ENCODE measurements around the gene LAMA2. TPM values are rescaled to one million over a fixed set of nuclear protein-coding genes. Genes with fewer than 3 reads are reported as not detected.
A peak's percentile ranks its signal among the peaks of the same experiment; 100 is the strongest.

Gene LAMA2
- total RNA-seq, 1 experiment from 2014 or later: 8.2 TPM

DNA sequence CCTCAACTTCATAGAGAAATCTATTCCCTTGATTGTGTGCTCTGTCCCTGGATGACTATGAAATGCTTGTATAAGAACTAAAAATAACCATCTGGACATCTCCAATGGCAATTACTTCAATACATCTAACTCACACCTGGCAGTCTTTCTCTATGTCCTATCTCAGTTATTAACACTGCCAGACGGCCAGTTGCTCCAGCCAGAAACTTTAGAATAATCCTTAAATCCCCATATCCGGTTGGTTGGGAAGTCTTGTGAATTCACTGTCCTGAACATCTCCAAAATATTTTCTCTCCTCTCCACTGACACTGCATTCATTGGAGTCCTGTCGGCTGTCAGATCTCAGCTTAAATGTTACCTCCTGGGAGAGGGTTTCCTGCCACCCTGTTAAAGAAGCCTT lies 12.2 kb upstream of the LAMA2 start:
- H3K36me3 ChIP-seq (ENCODE audit: control insufficient read depth in 1 of 2, insufficient read depth in 2 of 2, low read length in 2 of 2): no peaks in the 10 kb centered on the region
- POLR2A ChIA-PET: no interaction called here
- intact Hi-C loops (cut with micrococcal nuclease): no loop called here
- no peaks in the 10 kb centered on the region for H3K4me1 ChIP-seq (ENCODE audit: control insufficient read depth in 1 of 2, insufficient read depth in 2 of 2, low read length in 2 of 2)
- no peak for TF ChIP-seq JUND (IDR thresholded peaks at IDR 0.05)
- TF ChIP-seq SP1 (IDR thresholded peaks at IDR 0.05; ENCODE audit: low read depth): no peak
- TF ChIP-seq SIN3A (IDR thresholded peaks at IDR 0.05; ENCODE audit: low read depth): no peak
- TF ChIP-seq RAD21 (IDR thresholded peaks at IDR 0.05; ENCODE audit: low read depth): no peak
- TF ChIP-seq, protein P1, sequence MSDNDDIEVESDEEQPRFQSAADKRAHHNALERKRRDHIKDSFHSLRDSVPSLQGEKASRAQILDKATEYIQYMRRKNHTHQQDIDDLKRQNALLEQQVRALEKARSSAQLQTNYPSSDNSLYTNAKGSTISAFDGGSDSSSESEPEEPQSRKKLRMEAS (IDR thresholded peaks at IDR 0.05): no peak
- TF ChIP-seq, protein P2, sequence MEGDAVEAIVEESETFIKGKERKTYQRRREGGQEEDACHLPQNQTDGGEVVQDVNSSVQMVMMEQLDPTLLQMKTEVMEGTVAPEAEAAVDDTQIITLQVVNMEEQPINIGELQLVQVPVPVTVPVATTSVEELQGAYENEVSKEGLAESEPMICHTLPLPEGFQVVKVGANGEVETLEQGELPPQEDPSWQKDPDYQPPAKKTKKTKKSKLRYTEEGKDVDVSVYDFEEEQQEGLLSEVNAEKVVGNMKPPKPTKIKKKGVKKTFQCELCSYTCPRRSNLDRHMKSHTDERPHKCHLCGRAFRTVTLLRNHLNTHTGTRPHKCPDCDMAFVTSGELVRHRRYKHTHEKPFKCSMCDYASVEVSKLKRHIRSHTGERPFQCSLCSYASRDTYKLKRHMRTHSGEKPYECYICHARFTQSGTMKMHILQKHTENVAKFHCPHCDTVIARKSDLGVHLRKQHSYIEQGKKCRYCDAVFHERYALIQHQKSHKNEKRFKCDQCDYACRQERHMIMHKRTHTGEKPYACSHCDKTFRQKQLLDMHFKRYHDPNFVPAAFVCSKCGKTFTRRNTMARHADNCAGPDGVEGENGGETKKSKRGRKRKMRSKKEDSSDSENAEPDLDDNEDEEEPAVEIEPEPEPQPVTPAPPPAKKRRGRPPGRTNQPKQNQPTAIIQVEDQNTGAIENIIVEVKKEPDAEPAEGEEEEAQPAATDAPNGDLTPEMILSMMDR (IDR thresholded peaks at IDR 0.05 in 2 of 3, conservative IDR thresholded peaks at IDR 0.05 in 1 of 3; ENCODE audit: borderline replicate concordance in 1 of 3, insufficient read depth in 1 of 3, low read depth in 2 of 3, low read length in 2 of 3): no peak
- TF ChIP-seq ELF1 (IDR thresholded peaks at IDR 0.05; ENCODE audit: borderline replicate concordance, low read depth): no peak
- no peak for TF ChIP-seq FOSL1 (IDR thresholded peaks at IDR 0.05; ENCODE audit: low read depth)
- TF ChIP-seq CBX3 (IDR thresholded peaks at IDR 0.05; ENCODE audit: low read depth): no peak
- no peak for TF ChIP-seq CEBPB (IDR thresholded peaks at IDR 0.05; ENCODE audit: low read depth)
- no peak for TF ChIP-seq POLR2AphosphoS5 (IDR thresholded peaks at IDR 0.05; ENCODE audit: low read depth, low read length)
- TF ChIP-seq, protein P3, sequence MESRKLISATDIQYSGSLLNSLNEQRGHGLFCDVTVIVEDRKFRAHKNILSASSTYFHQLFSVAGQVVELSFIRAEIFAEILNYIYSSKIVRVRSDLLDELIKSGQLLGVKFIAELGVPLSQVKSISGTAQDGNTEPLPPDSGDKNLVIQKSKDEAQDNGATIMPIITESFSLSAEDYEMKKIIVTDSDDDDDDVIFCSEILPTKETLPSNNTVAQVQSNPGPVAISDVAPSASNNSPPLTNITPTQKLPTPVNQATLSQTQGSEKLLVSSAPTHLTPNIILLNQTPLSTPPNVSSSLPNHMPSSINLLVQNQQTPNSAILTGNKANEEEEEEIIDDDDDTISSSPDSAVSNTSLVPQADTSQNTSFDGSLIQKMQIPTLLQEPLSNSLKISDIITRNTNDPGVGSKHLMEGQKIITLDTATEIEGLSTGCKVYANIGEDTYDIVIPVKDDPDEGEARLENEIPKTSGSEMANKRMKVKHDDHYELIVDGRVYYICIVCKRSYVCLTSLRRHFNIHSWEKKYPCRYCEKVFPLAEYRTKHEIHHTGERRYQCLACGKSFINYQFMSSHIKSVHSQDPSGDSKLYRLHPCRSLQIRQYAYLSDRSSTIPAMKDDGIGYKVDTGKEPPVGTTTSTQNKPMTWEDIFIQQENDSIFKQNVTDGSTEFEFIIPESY (IDR thresholded peaks at IDR 0.05; ENCODE audit: extremely low read depth, insufficient replicate concordance, low read length): no peak
- TF ChIP-seq, protein P4, sequence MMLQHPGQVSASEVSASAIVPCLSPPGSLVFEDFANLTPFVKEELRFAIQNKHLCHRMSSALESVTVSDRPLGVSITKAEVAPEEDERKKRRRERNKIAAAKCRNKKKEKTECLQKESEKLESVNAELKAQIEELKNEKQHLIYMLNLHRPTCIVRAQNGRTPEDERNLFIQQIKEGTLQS (IDR thresholded peaks at IDR 0.05): no peak
- ATAC-seq (no peak), DNase-seq (ENCODE audit: low read depth, low spot score) (no peak)
- RAD21 ChIA-PET (ENCODE audit: low non-redundant PET in 1 of 2, low total read pairs in 2 of 2, uncharacterized antibody in 2 of 2, unreplicated experiment in 2 of 2): no interaction called here
- peaks cover 3% of the 10 kb centered on the region; the same call in 1 of the 2 replicates for H3K9me2 ChIP-seq (ENCODE audit: insufficient read depth)
- H3K79me2 ChIP-seq (ENCODE audit: insufficient read depth, low read length): no peaks in the 10 kb centered on the region
- H2AFZ ChIP-seq (ENCODE audit: low read depth, low read length, poor library complexity, severe bottlenecking): peak overlapping the region; percentile 58
- CTCF ChIA-PET: no interaction called here
- H3K4me2 ChIP-seq (ENCODE audit: low read length): no peak overlapping the region
- H3K9me3 ChIP-seq (ENCODE audit: control insufficient read depth in 1 of 2, insufficient read depth in 1 of 2, low read depth in 1 of 2, low read length in 2 of 2): no peaks in the 10 kb centered on the region
- H3K27me3 ChIP-seq (ENCODE audit: insufficient read depth, low read length): no peaks in the 10 kb centered on the region
- H3K4me3 ChIP-seq (replicated peaks in 1 of 2; ENCODE audit: low read depth in 1 of 2, low read length in 2 of 2): no peak overlapping the region
- BruUV-seq (replicated peaks): no TSS peak
- H3K27ac ChIP-seq (ENCODE audit: low read depth, low read length): no peak overlapping the region
- no peak overlapping the region for H3K9ac ChIP-seq (ENCODE audit: low read length)
- no peaks in the 10 kb centered on the region for H4K20me1 ChIP-seq (ENCODE audit: insufficient read depth)
